AG04449 (cell line): ENCODE measurements around the gene IST1.

ENCODE experiments used
- CTCF ChIA-PET: fragments of 350-600 bp; formaldehyde crosslinking; extraction: SDS; loops from one replicate; lab custom pipeline; 2021; ENCODE audit warnings: antibody characterized with exemption; lab: Yijun Ruan, JAX
- POLR2A ChIA-PET: fragments of 400-600, 350-600 bp; formaldehyde crosslinking; extraction: SDS; loops from one replicate; lab custom pipeline; 2020; ENCODE audit warnings: antibody characterized with exemption, inconsistent platforms; lab: Yijun Ruan, JAX
- DNase-seq: peaks from one replicate; pipeline ENCODE4 v3.0.0-alpha.2; 2010; ENCODE audit warnings: low read depth, low spot score
- H3K4me3 ChIP-seq: 2 replicates; pipeline ENCODE4 v1.5.1; 2011; ENCODE audit warnings: low read depth, mild to moderate bottlenecking, control low read depth, low read length
- TF ChIP-seq, protein P1 (sequence below): IDR thresholded peaks from one replicate; pipeline ENCODE4 v1.5.1; 2011; ENCODE audit warnings: mild to moderate bottlenecking, moderate library complexity, low read length, control low read depth, inconsistent platforms; ENCODE audit not compliant: insufficient read depth; ENCODE audit errors: missing control alignments

The IST1 gene

GRCh38 chr16:71972356-71972755 is 77.0 kb downstream of the IST1 start:
- POLR2A ChIA-PET = no interaction called here
- no peak overlapping the region for H3K4me3 ChIP-seq
- TF ChIP-seq, protein P1, sequence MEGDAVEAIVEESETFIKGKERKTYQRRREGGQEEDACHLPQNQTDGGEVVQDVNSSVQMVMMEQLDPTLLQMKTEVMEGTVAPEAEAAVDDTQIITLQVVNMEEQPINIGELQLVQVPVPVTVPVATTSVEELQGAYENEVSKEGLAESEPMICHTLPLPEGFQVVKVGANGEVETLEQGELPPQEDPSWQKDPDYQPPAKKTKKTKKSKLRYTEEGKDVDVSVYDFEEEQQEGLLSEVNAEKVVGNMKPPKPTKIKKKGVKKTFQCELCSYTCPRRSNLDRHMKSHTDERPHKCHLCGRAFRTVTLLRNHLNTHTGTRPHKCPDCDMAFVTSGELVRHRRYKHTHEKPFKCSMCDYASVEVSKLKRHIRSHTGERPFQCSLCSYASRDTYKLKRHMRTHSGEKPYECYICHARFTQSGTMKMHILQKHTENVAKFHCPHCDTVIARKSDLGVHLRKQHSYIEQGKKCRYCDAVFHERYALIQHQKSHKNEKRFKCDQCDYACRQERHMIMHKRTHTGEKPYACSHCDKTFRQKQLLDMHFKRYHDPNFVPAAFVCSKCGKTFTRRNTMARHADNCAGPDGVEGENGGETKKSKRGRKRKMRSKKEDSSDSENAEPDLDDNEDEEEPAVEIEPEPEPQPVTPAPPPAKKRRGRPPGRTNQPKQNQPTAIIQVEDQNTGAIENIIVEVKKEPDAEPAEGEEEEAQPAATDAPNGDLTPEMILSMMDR = no peak
- CTCF ChIA-PET = interaction anchor here (0.8 to 1.5 kb wide), 4 partner anchors 10 to 90 kb away, joined by 3 to 8 read pairs (median 3); no protein-coding TSS in a partner anchor
- DNase-seq = no peak

- CTCF ChIA-PET = interaction anchor here (1.0 kb wide), 1 partner anchor 11 kb away, joined by 3 read pairs; no protein-coding TSS in a partner anchor
- DNase-seq = no peak
- TF ChIP-seq, protein P1 = no peak
- H3K4me3 ChIP-seq = no peak overlapping the region
- POLR2A ChIA-PET = no interaction called here
Measured at GRCh38 chr16:71973001-71973400, 77.7 kb downstream of the IST1 start.

DNA sequence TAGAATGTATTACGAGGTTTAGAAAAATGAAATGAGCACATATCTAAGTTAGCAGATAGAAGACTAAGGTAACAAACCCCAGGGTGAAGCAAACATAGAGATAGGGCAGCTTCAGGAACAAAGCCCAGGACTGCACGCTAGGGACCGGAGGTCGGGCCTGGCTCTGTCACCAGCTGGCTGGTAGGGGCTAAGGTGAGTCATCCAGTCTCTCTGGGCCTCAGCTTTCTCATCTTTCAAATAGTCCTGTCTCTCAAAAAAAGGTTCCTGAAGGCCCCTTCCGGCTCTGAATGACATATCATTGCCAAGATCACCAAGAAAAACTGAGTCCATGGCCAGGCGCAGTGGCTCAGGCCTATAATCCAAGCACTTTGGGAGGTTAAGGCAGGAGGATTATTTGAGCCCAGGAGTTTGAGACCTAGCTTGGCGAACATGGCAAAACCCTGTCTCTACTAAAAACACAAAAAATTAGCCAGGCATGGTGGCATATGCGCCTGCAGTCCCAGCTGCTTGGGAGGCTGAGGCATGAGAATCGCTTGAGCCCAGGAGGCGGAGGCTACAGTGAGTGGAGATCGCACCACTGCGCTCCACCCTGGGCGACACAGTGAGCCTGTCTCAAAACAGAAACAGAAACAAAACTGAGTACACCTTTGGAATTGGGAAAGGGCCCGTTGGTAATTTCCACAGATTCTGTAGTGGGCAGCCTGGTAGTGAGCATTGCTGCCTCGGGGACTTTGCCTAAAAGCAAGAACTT is 78.9 kb downstream of the IST1 start:
- CTCF ChIA-PET = interaction anchor here (1.6 kb wide), 1 partner anchor 13 kb away, joined by 7 read pairs; no protein-coding TSS in a partner anchor
- H3K4me3 ChIP-seq = no peak overlapping the region
- POLR2A ChIA-PET = no interaction called here
- TF ChIP-seq, protein P1 = no peak
- no peak for DNase-seq
